GM06990 (cell line): Measurements from ENCODE around the gene CMSS1.

Experiments
- DNase-seq: peaks from one replicate; pipeline ENCODE4 v3.0.0-alpha.2; 2011; ENCODE audit not compliant: insufficient read length; ENCODE audit errors: extremely low read depth
- H3K27me3 ChIP-seq: replicated peaks from 2 replicates; pipeline ENCODE4 v1.6.0; 2011; ENCODE audit warnings: low read length; ENCODE audit not compliant: control insufficient read depth, insufficient read depth
- H3K36me3 ChIP-seq: 2 replicates; pipeline ENCODE4 v1.5.1; 2011; ENCODE audit warnings: low read length; ENCODE audit not compliant: control insufficient read depth, insufficient read depth
- H3K4me3 ChIP-seq: replicated peaks from 2 replicates; pipeline ENCODE4 v1.5.1; 2011; ENCODE audit warnings: low read depth, mild to moderate bottlenecking, control low read depth, low read length
- CTCF ChIP-seq: IDR thresholded peaks from 2 replicates; pipeline ENCODE4 v1.5.1; 2011; ENCODE audit warnings: low read length, control low read depth, mild to moderate bottlenecking, inconsistent platforms; ENCODE audit not compliant: insufficient read depth, poor library complexity, severe bottlenecking

The CMSS1 gene

GRCh38 chr3:99974989-99975388 lies 157.3 kb downstream of the CMSS1 start:
- no peak for TF ChIP-seq CTCF
- Histone ChIP-seq H3K27me3 (no peaks in the 10 kb centered on the region), H3K36me3 (no peaks in the 10 kb centered on the region), H3K4me3 (no peak overlapping the region)
- no peak for DNase-seq

GRCh38 chr3:99976584-99976983 lies 158.9 kb downstream of the CMSS1 start:
- Histone ChIP-seq H3K27me3 (no peaks in the 10 kb centered on the region), H3K36me3 (no peaks in the 10 kb centered on the region), H3K4me3 (no peak overlapping the region)
- DNase-seq: no peak
- TF ChIP-seq CTCF: no peak

GRCh38 chr3:99978221-99978620 lies 160.6 kb downstream of the CMSS1 start:
- H3K36me3 ChIP-seq: no peaks in the 10 kb centered on the region
- H3K27me3 ChIP-seq: no peaks in the 10 kb centered on the region
- no peak for DNase-seq
- TF ChIP-seq CTCF: no peak
- no peak overlapping the region for H3K4me3 ChIP-seq

- no peak for TF ChIP-seq CTCF
- Histone ChIP-seq H3K4me3 (no peak overlapping the region), H3K36me3 (no peaks in the 10 kb centered on the region), H3K27me3 (no peaks in the 10 kb centered on the region)
- DNase-seq: no peak
Observed at GRCh38 chr3:99980606-99981005, 162.9 kb downstream of the CMSS1 start.

- H3K4me3 ChIP-seq: no peak overlapping the region
- no peak for TF ChIP-seq CTCF
- H3K36me3 ChIP-seq: no peaks in the 10 kb centered on the region
- no peaks in the 10 kb centered on the region for H3K27me3 ChIP-seq
- no peak for DNase-seq
Observed at GRCh38 chr3:99981138-99981537, 163.5 kb downstream of the CMSS1 start.

GRCh38 chr3:99982650-99983049 lies 165.0 kb downstream of the CMSS1 start:
- DNase-seq: no peak
- no peak overlapping the region for H3K4me3 ChIP-seq
- no peak for TF ChIP-seq CTCF
- H3K36me3 ChIP-seq: no peaks in the 10 kb centered on the region
- no peaks in the 10 kb centered on the region for H3K27me3 ChIP-seq
